K562 (cell line): ENCODE data around the gene ARID5B. TPM values are rescaled to one million over a fixed set of nuclear protein-coding genes. Genes with fewer than 3 reads are reported as not detected.

Experiments
- ATAC-seq: fragments of 200-7000 bp; cut with Tn5 transposase; 3 replicates; pipeline ENCODE4 v1.9.1; 2020; ENCODE audit warnings: moderate library complexity
- BruUV-seq: library from RNA; stranded (reverse); fragments of 400-500 nt; replicated peaks from 2 replicates; lab custom pipeline; 2021; lab: Mats Ljungman, UMichigan
- CTCF ChIA-PET: fragments of 300-600 bp; formaldehyde crosslinking; extraction: SDS; loops from one replicate; lab custom pipeline; 2021; ENCODE audit warnings: low intra/inter-chr PET ratio; lab: Yijun Ruan, JAX
- POLR2A ChIA-PET: fragments of 300-600, 350-650 bp; sonication (Branson Sonifier 250); formaldehyde crosslinking; extraction: SDS; loops from one replicate; lab custom pipeline; 2021; ENCODE audit warnings: antibody characterized with exemption, inconsistent platforms; lab: Yijun Ruan, JAX
- DNase-seq, 4 experiments: peaks; one replicate each; pipeline versions ENCODE4 v3.0.0 to v3.0.0-alpha.2; 2011 to 2018; ENCODE audit warnings: low spot score in 3 of 4, mixed read lengths in 3 of 4; ENCODE audit errors: extremely low read depth in 1 of 4
- FAIRE-seq: peaks from 2 replicates; lab custom pipeline; 2011; peaks lifted over from hg19 to GRCh38; lab: Jason Lieb, UNC
- H2AFZ ChIP-seq: 2 replicates; pipeline ENCODE4 v1.6.0; 2011; ENCODE audit warnings: low read depth, low read length, control low read depth, inconsistent platforms
- H3K27ac ChIP-seq: fragments of 200-600 bp; 3 replicates; pipeline ENCODE4 v1.8.0; 2011; ENCODE audit warnings: low read depth, mild to moderate bottlenecking, control low read depth, inconsistent platforms, low read length, moderate library complexity, mixed read lengths; ENCODE audit errors: extremely low read depth
- H3K27me3 ChIP-seq, 2 experiments: fragments of 300-600 bp in 1 of 2; 2 replicates in 1 of 2; 3 replicates in 1 of 2; pipeline versions ENCODE4 v1.6.0 to v1.8.0; 2011; ENCODE audit warnings: inconsistent platforms in 2 of 2, low read length in 2 of 2, mild to moderate bottlenecking in 1 of 2, mixed read lengths in 1 of 2, moderate library complexity in 1 of 2; ENCODE audit not compliant: control insufficient read depth in 2 of 2, insufficient read depth in 2 of 2
- H3K36me3 ChIP-seq: fragments of 300-600 bp; 3 replicates; pipeline ENCODE4 v1.8.0; 2011; ENCODE audit warnings: mild to moderate bottlenecking, low read length, inconsistent platforms; ENCODE audit not compliant: control insufficient read depth, insufficient read depth
- H3K4me1 ChIP-seq, 2 experiments: fragments of 200-600 bp in 1 of 2; replicated peaks in 1 of 2; 2 replicates in 1 of 2; 3 replicates in 1 of 2; pipeline versions ENCODE4 v1.5.1 to v1.8.0; 2011; ENCODE audit warnings: inconsistent platforms in 2 of 2, low read length in 2 of 2, mild to moderate bottlenecking in 1 of 2, mixed read lengths in 1 of 2, moderate library complexity in 1 of 2; ENCODE audit not compliant: control insufficient read depth in 2 of 2, insufficient read depth in 2 of 2
- H3K4me2 ChIP-seq: 2 replicates; pipeline ENCODE4 v1.6.1; 2011; ENCODE audit warnings: low read length, control low read depth, inconsistent platforms, mixed read lengths; ENCODE audit not compliant: insufficient read depth
- H3K4me3 ChIP-seq: fragments of 200-600 bp; sonication (generic), shearing (Covaris generic); 2 replicates; pipeline ENCODE4 v1.5.1; 2016; ENCODE audit warnings: control low read depth, inconsistent platforms
- H3K79me2 ChIP-seq: fragments of 200-600 bp; 3 replicates; pipeline ENCODE4 v1.8.0; 2011; ENCODE audit warnings: low read length, inconsistent platforms; ENCODE audit not compliant: control insufficient read depth, insufficient read depth
- H3K9ac ChIP-seq, 2 experiments: 2 replicates each; pipeline versions ENCODE4 v1.6.0 to v1.6.1; 2011; ENCODE audit warnings: low read depth in 2 of 2, low read length in 2 of 2, control low read depth in 1 of 2, inconsistent platforms in 1 of 2, mild to moderate bottlenecking in 1 of 2, mixed read lengths in 1 of 2; ENCODE audit not compliant: insufficient read depth in 1 of 2
- H3K9me1 ChIP-seq: one replicate; pipeline ENCODE4 v1.6.0; 2011; ENCODE audit warnings: inconsistent platforms, mild to moderate bottlenecking, low read length, moderate library complexity; ENCODE audit not compliant: control insufficient read depth, insufficient read depth
- H3K9me3 ChIP-seq: replicated peaks from 2 replicates; pipeline ENCODE4 v1.5.1; 2011; ENCODE audit warnings: low read depth, low read length, inconsistent platforms; ENCODE audit not compliant: control insufficient read depth, insufficient read depth
- H4K20me1 ChIP-seq: replicated peaks from 2 replicates; pipeline ENCODE4 v1.6.1; 2011; ENCODE audit warnings: low read length, inconsistent platforms, mixed read lengths; ENCODE audit not compliant: control insufficient read depth, insufficient read depth
- CBX2 ChIP-seq: fragments of 200-600 bp; sonication (generic); IDR thresholded peaks from one replicate; pipeline ENCODE4 v1.6.1; 2012; ENCODE audit warnings: mild to moderate bottlenecking, low read length, inconsistent platforms; ENCODE audit not compliant: insufficient read depth, poor library complexity, severe bottlenecking
- MAZ ChIP-seq, 2 experiments: fragments of 450-650 bp in 1 of 2; sonication (generic) in 1 of 2; formaldehyde crosslinking; IDR thresholded peaks in 1 of 2; conservative IDR thresholded peaks in 1 of 2; 2 replicates each; pipeline versions ENCODE4 v1.4.0 to v1.5.0; 2020; ENCODE audit warnings: mild to moderate bottlenecking in 1 of 2, missing genetic modification reagents in 1 of 2
- PHF21A ChIP-seq: fragments of 450-650 bp; IDR thresholded peaks from 2 replicates; pipeline ENCODE4 v1.6.1; 2017; ENCODE audit warnings: low read depth, borderline replicate concordance
- SNIP1 ChIP-seq: fragments of 450-650 bp; IDR thresholded peaks from 2 replicates; pipeline ENCODE4 v1.7.1; 2017; ENCODE audit warnings: low read depth, mild to moderate bottlenecking
- ZBTB11 ChIP-seq, 3 experiments: fragments of 200-800 bp in 1 of 3; fragments of 250-450 bp in 1 of 3; fragments of 450-650 bp in 1 of 3; sonication (Bioruptor Pico) in 1 of 3; sonication (Bioruptor generic) in 1 of 3; formaldehyde crosslinking in 1 of 3; IDR thresholded peaks; 2 replicates each; pipeline versions ENCODE4 v1.6.1 to v1.8.0; 2016 to 2022; ENCODE audit warnings: mild to moderate bottlenecking in 2 of 3, missing genetic modification characterization in 2 of 3, missing compliant biosample characterization in 1 of 3, moderate library complexity in 1 of 3
- WGBS: fragments of 100-300 bp; shearing (Covaris generic); methylation state at CpG from one replicate; pipeline ENCODE4 v1.1.6; 2016; ENCODE audit warnings: low coverage, mixed read lengths; ENCODE audit not compliant: insufficient coverage; ENCODE audit errors: missing lambda C conversion rate; 5-methylcytosine and 5-hydroxymethylcytosine counted together
- in situ Hi-C: fragments of 300-500 bp; cut with MboI; formaldehyde crosslinking; loops from 4 replicates; pipeline ENCODE4 v1.15.0; 2018; ENCODE audit warnings: inconsistent platforms, mixed read lengths
- intact Hi-C: fragments of 100-400 bp; cut with micrococcal nuclease; formaldehyde crosslinking; loops from 2 replicates; pipeline ENCODE4 v1.14.2; 2022
- polyA plus RNA-seq, 8 experiments: library from polyadenylated mRNA; depleted of rRNA in 4 of 8; stranded (reverse) in 5 of 8; unstranded in 3 of 8; fragments of >200 nt; fragmentation: Nextera tagmentation in 2 of 8; fragmentation: Illumina TruSeq in 1 of 8; extraction: Ambion mirVana in 2 of 8; extraction: Trizol in 1 of 8; gene quantifications; 2 replicates each; pipeline versions ENCODE4 v1.2.1 to v1.2.3, GENCODE V29; 2011 to 2014; ENCODE audit warnings: inconsistent platforms in 1 of 8, missing spikeins in 1 of 8
- total RNA-seq, 7 experiments: library from RNA; depleted of rRNA in 6 of 7; stranded (reverse); fragments of >200 nt in 6 of 7; fragmentation: Illumina TruSeq in 2 of 7; extraction: Trizol in 2 of 7; gene quantifications; 2 replicates each; pipeline versions ENCODE4 v1.2.1 to v1.2.3, GENCODE V29; 2011 to 2021; ENCODE audit warnings: low replicate concordance in 1 of 7

Gene ARID5B
- total and polyA plus RNA-seq, 9 of the 15 experiments (the other 6 are each of a cell fraction or from before 2014, with no cell fraction given): 0.48 to 1.6 (median 0.80) TPM

- Histone ChIP-seq H2AFZ (no peak overlapping the region), H3K79me2 (no peaks in the 10 kb centered on the region), H3K4me1 (no peaks in the 10 kb centered on the region; a peak in 2 of 5 replicates), H3K4me3 (no peak overlapping the region), H3K27me3 (peaks cover 0 to 32% of the 10 kb centered on the region in 2 experiments; a peak in 2 of 5 replicates), H3K9ac (no peak overlapping the region), H3K9me3 (no peaks in the 10 kb centered on the region), H3K27ac (no peak overlapping the region), H3K9me1 (no peaks in the 10 kb centered on the region), H3K4me2 (no peak overlapping the region), H4K20me1 (no peaks in the 10 kb centered on the region), H3K36me3 (no peaks in the 10 kb centered on the region)
- CTCF ChIA-PET: no interaction called here
- in situ Hi-C loops (no loop called here), intact Hi-C loops (no loop called here)
- no peak for FAIRE-seq
- POLR2A ChIA-PET: no interaction called here
- ATAC-seq: no peak
- no peak for DNase-seq
- no TSS peak for BruUV-seq
- 29% methylated on average over 4 of the region's 4 CpGs for WGBS
- TF ChIP-seq ZBTB11 (CRISPR knock-in tag; IDR thresholded peaks at IDR 0.05) (no peak), SNIP1 (no peak), CBX2 (no peak), PHF21A (no peak), MAZ (CRISPR knock-in tag; conservative IDR thresholded peaks at IDR 0.05 in 1 of 2, IDR thresholded peaks at IDR 0.05 in 1 of 2) (no peak)
These were observed 192.4 kb downstream of the ARID5B start for GRCh38 chr10:62093863-62094291.
